Central memory CD4-positive, alpha-beta T cell (primary cell): ENCODE measurements around the gene MAST3.

ENCODE experiments used
- DNase-seq: peaks from one replicate; pipeline ENCODE4 v3.0.0; 2022
- total RNA-seq, 3 experiments: gene quantifications; one replicate each; lab custom pipeline; 2026; lab: John Stamatoyannopoulos, UW

The MAST3 gene
- total RNA-seq = 30.6 to 93.0 (median 82.2) reads per million in 3 experiments

GRCh38 chr19:18097217-18097992 is at the start of gene MAST3:
TSS of gene MAST3 (plus strand) at chr19:18097778. CDS start at chr19:18097793, 15 bp downstream.
- peak; percentile 90 for DNase-seq

- DNase-seq = no peak
These were observed 48.2 kb upstream of the MAST3 start for GRCh38 chr19:18049385-18049784.

- no peak for DNase-seq
These were observed 45.7 kb upstream of the MAST3 start for GRCh38 chr19:18051887-18052286.

DNA sequence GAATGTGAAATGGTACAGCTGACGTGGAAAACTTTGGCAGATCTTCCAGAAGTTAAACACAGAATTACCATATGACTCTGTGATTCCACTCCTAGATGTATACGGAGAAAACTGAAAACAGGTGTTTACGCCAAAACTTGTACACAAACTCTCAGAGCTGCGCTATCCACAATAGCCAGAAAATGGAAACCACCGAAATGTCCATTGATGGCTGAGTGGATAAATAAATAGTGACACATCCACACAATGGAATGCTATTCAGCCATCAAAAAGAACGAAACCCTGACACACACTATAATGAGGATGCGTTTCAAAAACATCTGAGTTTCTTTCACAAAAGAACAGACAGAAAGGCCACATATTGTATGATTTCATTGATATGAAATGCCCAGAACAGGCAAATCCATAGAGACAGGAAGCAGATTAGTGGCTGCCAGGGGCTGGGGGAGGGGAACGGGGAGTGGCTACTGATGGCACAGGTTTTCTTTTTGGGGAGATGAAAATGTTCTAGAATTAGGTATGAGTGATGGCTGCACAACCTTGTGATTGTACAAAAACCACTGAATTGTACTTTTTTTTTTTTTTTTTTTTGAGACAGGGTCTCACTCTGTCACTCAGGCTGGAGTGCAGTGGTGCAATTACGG is 43.9 kb upstream of the MAST3 start:
- no peak for DNase-seq

DNA sequence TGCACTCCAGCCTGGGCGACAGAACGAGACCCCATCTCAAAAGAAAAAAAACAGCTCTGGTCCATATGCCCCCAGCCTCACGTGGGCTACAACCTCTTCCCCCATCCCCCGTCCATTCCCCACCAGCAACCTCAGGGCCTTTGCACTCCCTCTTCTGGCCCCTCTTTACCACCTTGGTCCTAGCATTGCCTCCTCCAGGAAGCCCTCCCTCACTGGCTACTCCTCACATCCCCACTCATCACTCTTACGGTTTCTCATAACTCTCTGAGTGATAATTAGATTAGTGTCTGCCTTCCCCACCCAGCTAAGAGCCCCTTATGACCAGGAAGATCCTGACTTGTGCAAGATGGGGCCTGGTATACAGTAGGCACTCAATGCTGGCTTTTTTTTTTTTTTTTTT is 41.6 kb upstream of the MAST3 start:
- DNase-seq = no peak

DNA sequence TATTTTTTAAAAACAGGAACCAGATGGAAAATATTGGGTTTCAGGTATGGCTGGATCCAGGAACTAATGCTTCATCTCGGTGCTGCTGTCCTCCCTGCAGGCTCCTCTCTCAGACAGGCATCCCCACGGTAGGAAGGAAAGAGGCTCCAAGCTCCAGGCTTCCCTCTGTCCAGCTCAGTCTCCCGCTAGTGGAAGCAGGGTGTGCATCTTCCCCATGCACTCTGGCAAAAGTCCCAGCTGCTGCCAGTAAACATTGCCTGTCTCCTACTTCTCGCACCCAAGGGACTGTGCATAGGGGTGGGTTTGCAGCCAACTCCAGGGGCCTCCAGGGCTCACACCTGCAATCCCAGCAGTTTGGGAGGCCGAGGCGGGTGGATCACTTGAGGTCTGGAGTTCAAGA is 40.0 kb upstream of the MAST3 start:
- no peak for DNase-seq

GRCh38 chr19:18058208-18059009 is 39.2 kb upstream of the MAST3 start:
- peak; percentile 77 for DNase-seq

- DNase-seq = no peak
These were observed 38.3 kb upstream of the MAST3 start for GRCh38 chr19:18059297-18059696.

DNA sequence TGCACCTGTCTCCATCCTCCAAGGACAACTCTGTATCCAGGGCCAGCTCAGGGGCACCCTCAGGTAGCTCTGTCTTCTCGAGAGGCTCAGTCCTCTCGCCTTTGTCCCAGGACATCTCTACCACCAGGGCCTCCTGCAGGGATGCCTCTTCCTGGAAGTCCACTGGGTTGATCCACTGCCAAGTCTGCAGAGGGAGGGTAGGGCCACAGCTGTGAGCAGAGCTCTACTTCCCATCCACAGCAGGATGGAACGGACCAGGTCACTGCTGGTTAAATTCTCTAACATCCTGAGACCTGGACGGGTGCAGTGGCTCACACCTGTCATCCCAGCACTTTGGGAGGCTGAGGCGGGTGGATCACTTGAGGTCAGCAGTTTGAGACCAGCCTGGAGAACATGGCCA is 37.7 kb upstream of the MAST3 start:
- DNase-seq = no peak

- no peak for DNase-seq
These were observed 37.1 kb upstream of the MAST3 start for GRCh38 chr19:18060472-18060871.

DNA sequence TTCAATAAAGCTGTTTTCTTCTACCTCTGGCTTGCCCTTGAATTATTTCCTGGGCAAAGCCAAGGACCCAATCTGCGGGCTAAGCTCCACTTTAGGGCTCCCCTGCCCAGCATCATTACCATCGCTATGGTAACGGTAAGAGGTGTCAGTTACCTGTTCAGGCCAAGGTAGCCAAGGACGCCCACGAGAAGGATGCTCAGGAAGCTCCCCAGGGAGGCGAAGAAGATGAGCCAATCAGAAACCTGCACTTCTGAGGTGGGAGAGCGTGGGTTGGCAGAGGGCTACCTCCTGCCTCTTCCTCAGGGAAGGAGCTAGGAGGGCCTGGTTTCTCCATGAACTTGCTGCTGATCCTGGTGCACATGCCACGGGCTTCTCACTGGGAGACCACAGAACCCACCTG is 35.5 kb upstream of the MAST3 start:
- DNase-seq = no peak

DNA sequence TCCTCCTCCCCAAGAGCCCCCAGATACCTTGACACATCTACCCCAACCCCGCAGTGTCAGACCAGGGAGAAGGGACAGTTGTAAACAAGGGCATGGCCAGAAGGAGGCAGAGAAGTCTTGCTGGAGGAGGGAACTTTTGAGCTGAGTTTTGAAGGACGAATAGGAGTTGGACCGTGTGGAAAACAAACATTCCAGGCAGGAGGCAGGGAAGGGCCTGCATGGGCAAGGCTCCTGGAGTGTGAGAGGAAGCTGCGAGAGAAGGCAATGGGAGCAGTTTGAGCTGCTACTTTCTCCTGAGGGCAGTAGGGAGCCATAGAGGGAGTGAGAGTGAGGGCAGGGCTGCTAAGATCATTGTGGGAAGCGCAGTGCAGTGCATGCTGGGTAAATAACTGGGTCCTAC is 34.1 kb upstream of the MAST3 start:
- DNase-seq = no peak

DNA sequence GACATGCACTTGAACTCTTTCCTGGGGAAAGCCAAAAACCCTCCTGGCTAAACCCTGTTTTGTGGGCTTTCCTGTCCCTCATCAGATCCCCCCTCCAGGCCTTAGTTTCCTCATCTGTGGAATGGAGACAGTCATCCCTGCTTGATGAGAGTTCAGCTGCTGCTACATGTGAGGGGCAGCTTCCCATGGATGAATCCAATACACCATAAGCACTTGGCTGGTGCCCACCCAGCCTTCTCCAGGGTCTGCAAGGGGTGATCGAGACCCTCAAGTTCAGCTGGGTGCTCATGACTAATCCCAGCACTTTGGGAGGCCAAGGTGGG is 32.4 kb upstream of the MAST3 start:
- DNase-seq = no peak

DNA sequence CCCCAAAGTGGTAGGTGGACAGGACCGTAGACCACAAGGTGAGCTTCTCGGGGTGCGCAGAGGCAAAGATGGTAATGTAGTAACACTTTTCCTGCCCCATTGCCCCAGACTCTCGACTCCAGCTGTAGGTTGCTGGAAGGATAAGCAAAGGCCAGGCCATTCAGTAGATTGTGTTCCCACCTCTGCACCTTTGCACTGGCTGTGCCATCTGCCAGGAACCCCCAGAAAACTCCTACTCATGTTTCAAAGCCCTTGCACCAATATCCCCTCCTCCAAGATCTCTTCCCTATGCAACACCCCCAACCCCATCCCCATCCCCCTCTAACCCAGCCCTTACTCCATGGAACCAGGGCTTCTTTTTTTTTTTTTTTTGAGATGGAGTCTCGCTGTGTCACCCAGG is 29.2 kb upstream of the MAST3 start:
- no peak for DNase-seq

DNA sequence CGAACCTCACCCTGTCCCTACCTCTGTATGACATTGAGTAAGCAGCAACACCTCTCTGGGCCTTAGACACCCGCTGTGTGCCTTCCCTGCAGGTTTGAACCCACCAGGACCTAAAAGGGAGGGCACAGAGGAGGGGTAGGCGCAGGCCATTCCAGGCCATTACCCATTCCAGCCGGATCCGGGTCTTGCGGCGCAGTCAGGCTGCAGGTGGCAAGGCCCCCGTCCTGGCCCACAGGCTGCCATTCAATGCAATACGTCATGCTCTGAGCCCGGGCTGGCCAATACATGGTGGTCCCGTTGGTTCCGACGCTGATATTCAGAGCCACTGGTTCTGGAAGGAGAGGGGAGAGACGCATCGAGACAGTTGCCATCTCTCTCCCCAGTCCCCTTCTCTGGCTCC is 28.2 kb upstream of the MAST3 start:
- DNase-seq = no peak

DNA sequence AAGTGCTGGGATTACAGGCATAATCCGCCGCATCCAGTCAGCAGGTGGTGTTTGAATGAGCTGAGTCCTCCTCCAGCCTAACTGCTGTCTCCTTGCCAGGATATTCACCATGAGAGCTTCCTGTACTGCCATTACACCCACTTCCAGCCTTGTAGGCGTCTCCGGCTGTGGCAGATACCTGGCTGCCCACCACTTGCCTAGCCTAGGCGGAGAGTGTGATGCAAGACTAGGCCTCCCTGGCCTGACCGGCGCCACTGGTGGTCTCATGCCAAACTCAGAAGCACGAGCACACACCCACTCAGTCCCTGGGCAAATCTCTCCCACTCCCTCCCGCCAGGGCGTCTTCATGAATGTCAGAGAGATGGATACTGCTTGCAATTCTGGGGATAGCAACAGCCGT is 27.4 kb upstream of the MAST3 start:
- DNase-seq = no peak

DNA sequence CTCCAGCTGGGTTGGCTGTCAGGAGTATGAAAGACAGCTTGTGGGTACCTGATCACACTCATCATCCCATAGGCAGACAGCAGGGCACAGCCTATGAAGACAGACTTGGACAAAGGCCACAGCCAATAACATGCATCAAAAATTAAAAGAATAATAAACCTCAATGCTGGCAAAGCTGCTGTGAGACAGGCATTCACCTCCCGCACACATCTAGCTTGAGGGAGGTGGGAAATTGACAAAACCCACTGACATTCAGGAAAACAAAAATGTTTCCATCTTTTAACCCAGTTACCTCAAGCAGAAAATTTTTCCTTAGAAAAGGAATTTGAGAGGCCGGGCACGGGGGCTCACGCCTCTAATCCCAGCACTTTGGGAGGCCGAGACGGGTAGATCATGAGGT is 25.2 kb upstream of the MAST3 start:
- DNase-seq = no peak

GRCh38 chr19:18073197-18073596 is 24.4 kb upstream of the MAST3 start:
- DNase-seq = no peak

DNA sequence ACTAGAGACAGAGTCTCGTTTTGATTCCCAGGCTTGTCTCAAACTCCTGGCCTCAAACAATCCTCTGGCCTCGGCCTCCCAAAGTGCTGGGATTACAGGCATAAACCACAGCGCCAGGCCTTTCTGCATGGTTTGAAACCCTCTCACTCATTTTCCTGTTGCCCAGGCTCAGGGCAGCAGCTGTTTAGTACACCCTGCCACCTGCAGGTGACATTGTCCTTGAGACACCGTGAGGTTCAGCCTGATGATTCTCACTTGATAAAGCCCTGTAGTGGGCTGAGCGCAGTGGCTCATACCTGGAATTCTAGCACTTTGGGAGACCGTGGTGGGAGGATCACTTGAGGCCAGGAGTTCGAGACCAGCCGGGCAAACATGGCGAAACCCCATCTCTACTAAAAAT is 23.4 kb upstream of the MAST3 start:
- no peak for DNase-seq

DNA sequence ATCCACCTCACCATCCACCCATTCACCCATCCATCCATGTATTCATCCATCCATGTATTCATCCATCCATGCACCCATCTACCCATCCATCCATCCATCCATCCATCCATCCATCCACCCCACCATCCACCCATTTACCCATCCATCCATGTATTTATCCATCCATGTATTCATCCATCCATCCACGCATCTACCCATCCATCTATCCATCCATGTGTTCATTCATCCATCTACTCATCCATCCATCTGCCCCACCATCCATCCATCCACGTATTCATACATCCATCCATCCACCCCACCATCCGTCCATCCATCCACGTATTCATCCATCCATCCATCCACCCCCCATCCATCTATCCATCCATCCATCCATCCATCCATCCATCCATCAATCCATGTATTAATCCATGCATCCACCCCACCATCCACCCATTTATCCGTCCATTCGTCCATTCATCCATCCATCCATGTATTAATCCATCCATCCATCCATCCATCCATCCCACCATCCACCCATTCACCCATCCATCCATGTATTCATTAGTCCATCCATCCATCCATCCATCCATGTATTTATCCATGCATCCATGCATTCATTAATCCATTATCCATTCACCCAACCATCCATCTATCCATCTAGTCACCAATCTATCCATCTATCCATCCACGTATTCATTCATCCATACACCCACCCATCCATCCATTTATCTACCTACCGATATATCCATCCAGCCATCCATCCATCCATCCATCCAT is 13.5 kb upstream of the MAST3 start:
- no peak for DNase-seq

- no peak for DNase-seq
These were observed 11.7 kb upstream of the MAST3 start for GRCh38 chr19:18085702-18086457.

DNA sequence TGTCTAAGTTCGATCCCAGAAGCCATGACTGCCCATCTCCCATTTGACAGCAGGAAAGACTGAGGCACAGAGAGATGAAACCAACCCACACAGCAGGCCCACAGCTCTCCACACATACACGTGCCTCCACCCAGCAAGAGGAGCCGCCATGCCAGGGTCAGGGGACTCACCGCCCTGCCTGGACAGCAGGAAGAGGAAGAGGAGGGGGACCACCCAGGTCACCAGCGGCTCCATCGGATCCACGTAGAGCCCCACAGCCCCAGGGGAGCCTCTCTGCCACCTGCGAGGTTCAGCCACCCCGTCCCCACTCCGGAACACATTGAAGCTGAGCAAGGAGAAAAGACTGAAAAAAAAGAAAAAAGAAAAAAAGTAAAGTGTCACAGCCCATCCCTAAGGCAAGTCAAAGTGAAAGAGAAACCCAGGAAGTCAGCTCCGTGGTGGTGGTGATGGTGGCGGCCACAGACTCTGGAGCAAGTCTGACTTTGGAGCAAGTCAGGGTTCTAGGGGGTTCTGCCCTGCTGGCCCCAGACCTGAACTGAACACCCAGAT is 10.9 kb upstream of the MAST3 start, which contains the start of gene IL12RB1:
IL12RB1 (minus strand) TSS at position 345 of the 549 bp plus-strand sequence; CDS start at position 234, 111 bp downstream.
- DNase-seq = peak; percentile 74
